ENCODE measurements around the gene NUP205. TPM values are rescaled to one million over a fixed set of nuclear protein-coding genes. Genes with fewer than 3 reads are reported as not detected.

Gene NUP205
- total and polyA plus RNA-seq, 2 of the 13 experiments (the other 11 are each of a cell fraction or from before 2014, with no cell fraction given), result 46.2 to 87.2 TPM

DNA sequence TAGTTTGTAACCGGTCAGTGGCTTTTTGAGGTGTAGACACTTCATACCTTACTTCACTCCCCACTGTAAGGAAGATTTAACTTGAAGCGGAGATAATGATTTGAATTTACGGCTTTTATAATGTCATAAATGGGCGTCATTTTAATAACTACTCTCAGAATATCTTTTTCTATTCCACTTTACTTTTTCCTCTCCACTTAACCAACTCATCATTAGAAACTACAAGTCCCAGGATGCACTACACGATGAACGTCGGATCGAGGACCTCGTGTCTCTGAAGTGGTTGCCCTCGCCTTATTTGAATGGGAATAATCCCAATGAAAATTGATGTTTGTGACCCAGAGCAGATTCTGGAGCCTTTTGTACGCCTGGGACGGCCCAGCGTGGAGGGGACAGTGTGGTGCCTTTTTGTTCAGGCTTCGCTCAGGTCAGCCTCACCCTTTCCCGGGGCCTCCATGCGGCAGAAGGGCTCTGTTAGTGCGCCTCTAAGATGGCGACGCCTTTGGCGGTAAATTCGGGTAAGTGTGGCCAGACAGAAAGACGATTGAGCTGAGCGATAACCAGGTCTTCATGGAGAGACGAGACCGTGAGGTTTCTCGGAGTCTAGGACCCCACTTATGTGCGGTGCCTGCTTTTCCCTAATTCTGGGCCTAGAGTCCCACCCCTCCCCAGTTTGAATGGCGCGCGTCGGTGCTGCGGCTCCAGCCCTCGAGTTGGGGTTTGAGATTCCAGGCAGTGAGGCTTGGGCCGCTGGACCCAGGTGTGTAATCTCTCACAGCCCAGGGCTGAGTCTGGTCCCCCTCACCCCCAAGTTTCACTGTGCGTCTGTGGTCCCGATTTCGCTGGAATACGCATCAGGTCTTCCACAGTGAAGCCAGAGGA, at the start of gene NUP205 (continued):
- TF ChIP-seq ZNF225 (CRISPR knock-in tag; IDR thresholded peaks at IDR 0.05) (peak; percentile 61; the same call in 1 of the 2 replicates), DPF2 (CRISPR knock-in tag; IDR thresholded peaks at IDR 0.05; ENCODE audit: borderline replicate concordance, low read depth) (no peak), ZNF33B (CRISPR knock-in tag; IDR thresholded peaks at IDR 0.05) (0 out of 2 replicates have a peak, but pooled peaks have one; percentile 48), SRSF1 (optimal IDR thresholded peaks at IDR 0.05; ENCODE audit: low read depth, low read length) (no peak), ZNF562 (CRISPR knock-in tag; IDR thresholded peaks at IDR 0.05; ENCODE audit: borderline replicate concordance) (no peak), MATR3 (CRISPR knock-in tag; IDR thresholded peaks at IDR 0.05) (no peak), ELF1 (CRISPR knock-in tag; IDR thresholded peaks at IDR 0.05) (peak; percentile 55), TOE1 (CRISPR knock-in tag; IDR thresholded peaks at IDR 0.05) (peak; percentile 61), ARNT2 (CRISPR knock-in tag; IDR thresholded peaks at IDR 0.05; ENCODE audit: low read depth) (peak; percentile 48; the same call in 1 of the 2 replicates), ZSCAN20 (CRISPR knock-in tag; IDR thresholded peaks at IDR 0.05; ENCODE audit: borderline replicate concordance) (no peak), SSRP1 (CRISPR knock-in tag; IDR thresholded peaks at IDR 0.05) (no peak), ZNF350 (CRISPR knock-in tag; IDR thresholded peaks at IDR 0.05; ENCODE audit: borderline replicate concordance, low read depth) (peak; percentile 65; the same call in 1 of the 2 replicates), JUND (CRISPR knock-in tag; IDR thresholded peaks at IDR 0.05) (no peak), MAFG (CRISPR knock-in tag; IDR thresholded peaks at IDR 0.05) (no peak), EED (CRISPR knock-in tag; IDR thresholded peaks at IDR 0.05) (no peak), YEATS4 (CRISPR knock-in tag; IDR thresholded peaks at IDR 0.05; ENCODE audit: borderline replicate concordance) (peak; percentile 83)
- TF ChIP-seq, protein P1, sequence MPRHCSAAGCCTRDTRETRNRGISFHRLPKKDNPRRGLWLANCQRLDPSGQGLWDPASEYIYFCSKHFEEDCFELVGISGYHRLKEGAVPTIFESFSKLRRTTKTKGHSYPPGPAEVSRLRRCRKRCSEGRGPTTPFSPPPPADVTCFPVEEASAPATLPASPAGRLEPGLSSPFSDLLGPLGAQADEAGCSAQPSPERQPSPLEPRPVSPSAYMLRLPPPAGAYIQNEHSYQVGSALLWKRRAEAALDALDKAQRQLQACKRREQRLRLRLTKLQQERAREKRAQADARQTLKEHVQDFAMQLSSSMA (CRISPR knock-in tag; IDR thresholded peaks at IDR 0.05), result peak; percentile 47; the same call in 1 of the 2 replicates
- TF ChIP-seq, protein P2, sequence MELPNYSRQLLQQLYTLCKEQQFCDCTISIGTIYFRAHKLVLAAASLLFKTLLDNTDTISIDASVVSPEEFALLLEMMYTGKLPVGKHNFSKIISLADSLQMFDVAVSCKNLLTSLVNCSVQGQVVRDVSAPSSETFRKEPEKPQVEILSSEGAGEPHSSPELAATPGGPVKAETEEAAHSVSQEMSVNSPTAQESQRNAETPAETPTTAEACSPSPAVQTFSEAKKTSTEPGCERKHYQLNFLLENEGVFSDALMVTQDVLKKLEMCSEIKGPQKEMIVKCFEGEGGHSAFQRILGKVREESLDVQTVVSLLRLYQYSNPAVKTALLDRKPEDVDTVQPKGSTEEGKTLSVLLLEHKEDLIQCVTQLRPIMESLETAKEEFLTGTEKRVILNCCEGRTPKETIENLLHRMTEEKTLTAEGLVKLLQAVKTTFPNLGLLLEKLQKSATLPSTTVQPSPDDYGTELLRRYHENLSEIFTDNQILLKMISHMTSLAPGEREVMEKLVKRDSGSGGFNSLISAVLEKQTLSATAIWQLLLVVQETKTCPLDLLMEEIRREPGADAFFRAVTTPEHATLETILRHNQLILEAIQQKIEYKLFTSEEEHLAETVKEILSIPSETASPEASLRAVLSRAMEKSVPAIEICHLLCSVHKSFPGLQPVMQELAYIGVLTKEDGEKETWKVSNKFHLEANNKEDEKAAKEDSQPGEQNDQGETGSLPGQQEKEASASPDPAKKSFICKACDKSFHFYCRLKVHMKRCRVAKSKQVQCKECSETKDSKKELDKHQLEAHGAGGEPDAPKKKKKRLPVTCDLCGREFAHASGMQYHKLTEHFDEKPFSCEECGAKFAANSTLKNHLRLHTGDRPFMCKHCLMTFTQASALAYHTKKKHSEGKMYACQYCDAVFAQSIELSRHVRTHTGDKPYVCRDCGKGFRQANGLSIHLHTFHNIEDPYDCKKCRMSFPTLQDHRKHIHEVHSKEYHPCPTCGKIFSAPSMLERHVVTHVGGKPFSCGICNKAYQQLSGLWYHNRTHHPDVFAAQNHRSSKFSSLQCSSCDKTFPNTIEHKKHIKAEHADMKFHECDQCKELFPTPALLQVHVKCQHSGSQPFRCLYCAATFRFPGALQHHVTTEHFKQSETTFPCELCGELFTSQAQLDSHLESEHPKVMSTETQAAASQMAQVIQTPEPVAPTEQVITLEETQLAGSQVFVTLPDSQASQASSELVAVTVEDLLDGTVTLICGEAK (IDR thresholded peaks at IDR 0.05), result no peak
- TF ChIP-seq, protein P2 (CRISPR knock-in tag; IDR thresholded peaks at IDR 0.05), result peak; percentile 77

Data from HepG2 (cell line).